Right lung (tissue), 5 donors: ENCODE data around the gene VPREB3. TPM values are rescaled to one million over a fixed set of nuclear protein-coding genes. Genes with fewer than 3 reads are reported as not detected.
"Not testable (repeated sequence)": the region's sequence is repeated elsewhere in the genome, so short reads cannot be mapped to it uniquely, and the experiment has no call there.

Source experiments
- DNase-seq, 2 donors: peaks; one replicate each; pipeline ENCODE4 v3.0.0-alpha.2; 2013
- polyA plus RNA-seq, 5 donors: library from polyadenylated mRNA; unstranded; fragments of 120-200 nt; gene quantifications; one replicate each; pipeline versions ENCODE4 v1.2.1 to v1.2.3, GENCODE V29; 2013; ENCODE audit warnings: inconsistent platforms in 1 of 5, low replicate concordance in 1 of 5; ENCODE audit not compliant: insufficient read length in 5 of 5, insufficient read depth in 1 of 5

Gene VPREB3
- polyA plus RNA-seq, 5 donors = 0.61 to 0.91 (median 0.76) TPM; not detected in 2

GRCh38 chr22:23744485-23744884 lies 9.7 kb downstream of the VPREB3 start:
- DNase-seq = no peak

GRCh38 chr22:23744001-23744400 lies 10.2 kb downstream of the VPREB3 start:
- DNase-seq = no peak

- no peak for DNase-seq
Observed at GRCh38 chr22:23743303-23743705, 10.9 kb downstream of the VPREB3 start.

- DNase-seq = no peak
Observed at GRCh38 chr22:23742505-23743264, 11.5 kb downstream of the VPREB3 start.

GRCh38 chr22:23737696-23738095 lies 16.5 kb downstream of the VPREB3 start:
- no peak for DNase-seq

GRCh38 chr22:23728108-23728507 lies 26.1 kb downstream of the VPREB3 start:
- not testable (repeated sequence) for DNase-seq

- no peak for DNase-seq
Observed at GRCh38 chr22:23722724-23723123, 31.5 kb downstream of the VPREB3 start.

- no peak for DNase-seq
Observed at GRCh38 chr22:23722160-23722559, 32.1 kb downstream of the VPREB3 start.

- DNase-seq = no peak
Observed at GRCh38 chr22:23720855-23721254, 33.4 kb downstream of the VPREB3 start.

- DNase-seq = no peak
Observed at GRCh38 chr22:23718371-23719165, 35.7 kb downstream of the VPREB3 start.

GRCh38 chr22:23716811-23717801 lies 37.1 kb downstream of the VPREB3 start:
- peak; percentile 85 to 86 for DNase-seq

- DNase-seq = no peak
Observed at GRCh38 chr22:23715806-23716375, 38.3 kb downstream of the VPREB3 start.

GRCh38 chr22:23714596-23715578 lies 39.3 kb downstream of the VPREB3 start:
- DNase-seq = no peak

GRCh38 chr22:23713696-23714595 lies 40.3 kb downstream of the VPREB3 start:
- DNase-seq = no peak

GRCh38 chr22:23712256-23712655 lies 42.0 kb downstream of the VPREB3 start:
- no peak for DNase-seq

- no peak for DNase-seq
Observed at GRCh38 chr22:23709107-23709506, 45.1 kb downstream of the VPREB3 start.

- no peak for DNase-seq
Observed at GRCh38 chr22:23708270-23708669, 46.0 kb downstream of the VPREB3 start.

GRCh38 chr22:23705358-23705757 lies 48.9 kb downstream of the VPREB3 start:
- no peak for DNase-seq

GRCh38 chr22:23704829-23705228 lies 49.4 kb downstream of the VPREB3 start:
- no peak for DNase-seq
